Measurements from ENCODE around the gene KDM5C.

DNA sequence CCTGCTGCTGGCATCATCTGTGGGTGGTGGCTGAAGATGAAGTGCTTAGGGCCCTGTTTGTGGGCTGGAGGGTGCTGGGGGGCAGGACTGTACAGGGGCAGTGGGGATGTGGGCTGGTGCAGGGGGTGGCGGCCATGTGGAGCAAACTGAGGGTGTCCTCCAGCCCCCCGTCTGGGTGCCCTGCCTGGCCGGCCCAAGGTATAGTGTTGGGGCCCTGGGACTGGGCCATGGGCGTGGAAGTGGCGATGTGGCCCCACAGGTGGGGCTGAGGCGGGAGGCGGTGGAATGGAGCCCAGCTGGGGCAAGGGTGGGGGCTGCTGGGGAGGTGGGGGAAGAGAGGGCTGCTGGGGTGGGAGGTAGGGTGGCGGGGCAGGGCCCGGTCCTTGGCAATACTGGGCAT is 9.5 kb upstream of the KDM5C start:
- no peak for TF ChIP-seq POLR2A (IDR thresholded peaks at IDR 0.05)
- TF ChIP-seq, protein P1, sequence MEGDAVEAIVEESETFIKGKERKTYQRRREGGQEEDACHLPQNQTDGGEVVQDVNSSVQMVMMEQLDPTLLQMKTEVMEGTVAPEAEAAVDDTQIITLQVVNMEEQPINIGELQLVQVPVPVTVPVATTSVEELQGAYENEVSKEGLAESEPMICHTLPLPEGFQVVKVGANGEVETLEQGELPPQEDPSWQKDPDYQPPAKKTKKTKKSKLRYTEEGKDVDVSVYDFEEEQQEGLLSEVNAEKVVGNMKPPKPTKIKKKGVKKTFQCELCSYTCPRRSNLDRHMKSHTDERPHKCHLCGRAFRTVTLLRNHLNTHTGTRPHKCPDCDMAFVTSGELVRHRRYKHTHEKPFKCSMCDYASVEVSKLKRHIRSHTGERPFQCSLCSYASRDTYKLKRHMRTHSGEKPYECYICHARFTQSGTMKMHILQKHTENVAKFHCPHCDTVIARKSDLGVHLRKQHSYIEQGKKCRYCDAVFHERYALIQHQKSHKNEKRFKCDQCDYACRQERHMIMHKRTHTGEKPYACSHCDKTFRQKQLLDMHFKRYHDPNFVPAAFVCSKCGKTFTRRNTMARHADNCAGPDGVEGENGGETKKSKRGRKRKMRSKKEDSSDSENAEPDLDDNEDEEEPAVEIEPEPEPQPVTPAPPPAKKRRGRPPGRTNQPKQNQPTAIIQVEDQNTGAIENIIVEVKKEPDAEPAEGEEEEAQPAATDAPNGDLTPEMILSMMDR (IDR thresholded peaks at IDR 0.05): no peak

Measured in heart left ventricle (tissue), 13 donors.